Upper lobe of left lung (tissue), 6 donors: ENCODE measurements around the gene OSGIN1. TPM values are rescaled to one million over a fixed set of nuclear protein-coding genes. Genes with fewer than 3 reads are reported as not detected.
A peak's percentile ranks its signal among the peaks of the same experiment; 100 is the strongest.

ENCODE experiments used
- ATAC-seq, 2 donors: fragments of 200-7000 bp; cut with Tn5 transposase; one replicate each; pipeline ENCODE4 v1.9.1; 2022; ENCODE audit warnings: mild to moderate bottlenecking in 2 of 2, moderate library complexity in 2 of 2; ENCODE audit not compliant: low FRiP score in 2 of 2
- DNase-seq, 2 donors: peaks; one replicate each; pipeline ENCODE4 v3.0.0-alpha.2; 2019 to 2020
- H3K27ac ChIP-seq, 4 donors: fragments of 200-600 bp; sonication (generic); one replicate each; pipeline ENCODE4 v1.5.1; 2016 to 2019
- H3K27me3 ChIP-seq, 4 donors: fragments of 200-600 bp; sonication (generic); one replicate each; pipeline ENCODE4 v1.5.1; 2017 to 2019
- H3K36me3 ChIP-seq, 4 donors: fragments of 200-600 bp; sonication (generic); one replicate each; pipeline ENCODE4 v1.5.1; 2016 to 2019
- H3K4me1 ChIP-seq, 4 donors: fragments of 200-600 bp; sonication (generic); one replicate each; pipeline ENCODE4 v1.5.1; 2018 to 2019
- H3K4me3 ChIP-seq, 4 donors: fragments of 200-600 bp; sonication (generic); one replicate each; pipeline ENCODE4 v1.5.1; 2017 to 2019; ENCODE audit warnings: mild to moderate bottlenecking in 2 of 4, moderate library complexity in 1 of 4
- H3K9me3 ChIP-seq, 4 donors: fragments of 200-600 bp; sonication (generic); one replicate each; pipeline ENCODE4 v1.5.1; 2018 to 2019
- CTCF ChIP-seq, 6 experiments: fragments of 450-650 bp in 4 of 6; fragments of 200-600 bp in 2 of 6; sonication (generic) in 2 of 6; IDR thresholded peaks; one replicate each; pipeline ENCODE4 v1.5.1; 2016 to 2019; ENCODE audit warnings: antibody characterized with exemption in 6 of 6
- EP300 ChIP-seq, 4 donors: sonication (generic); formaldehyde crosslinking; IDR thresholded peaks; one replicate each; pipeline ENCODE4 v1.5.1; 2017; ENCODE audit warnings: antibody characterized with exemption in 4 of 4, control low read depth in 2 of 4
- POLR2A ChIP-seq, 4 donors: fragments of 450-650 bp; IDR thresholded peaks; one replicate each; pipeline ENCODE4 v1.5.1; 2016 to 2017; ENCODE audit warnings: antibody characterized with exemption in 4 of 4, mild to moderate bottlenecking in 2 of 4
- POLR2AphosphoS5 ChIP-seq, 2 donors: sonication (generic); formaldehyde crosslinking; IDR thresholded peaks; one replicate each; pipeline ENCODE4 v1.5.1; 2017; ENCODE audit warnings: antibody characterized with exemption in 2 of 2
- WGBS, 2 donors: methylation state at CpG; one replicate each; pipeline ENCODE4 v1.1.5; 2017 to 2018; 5-methylcytosine and 5-hydroxymethylcytosine counted together
- total RNA-seq, 6 donors: library from RNA; depleted of rRNA in 4 of 6; stranded (reverse); fragments of >200 nt in 4 of 6; gene quantifications; one replicate each; pipeline versions ENCODE4 v1.1.0 to v1.2.1, GENCODE V29; 2016 to 2021
- donor health status: DM: no; HTN: no; CAD: no; lungs with moderate emphysema.
- donor health status: DM: no; HTN: yes; CAD: no; lungs with severe emphysema.

Gene OSGIN1
- total RNA-seq, 6 donors from 2014 or later = 7.3 to 34.2 (median 16.3) TPM

DNA sequence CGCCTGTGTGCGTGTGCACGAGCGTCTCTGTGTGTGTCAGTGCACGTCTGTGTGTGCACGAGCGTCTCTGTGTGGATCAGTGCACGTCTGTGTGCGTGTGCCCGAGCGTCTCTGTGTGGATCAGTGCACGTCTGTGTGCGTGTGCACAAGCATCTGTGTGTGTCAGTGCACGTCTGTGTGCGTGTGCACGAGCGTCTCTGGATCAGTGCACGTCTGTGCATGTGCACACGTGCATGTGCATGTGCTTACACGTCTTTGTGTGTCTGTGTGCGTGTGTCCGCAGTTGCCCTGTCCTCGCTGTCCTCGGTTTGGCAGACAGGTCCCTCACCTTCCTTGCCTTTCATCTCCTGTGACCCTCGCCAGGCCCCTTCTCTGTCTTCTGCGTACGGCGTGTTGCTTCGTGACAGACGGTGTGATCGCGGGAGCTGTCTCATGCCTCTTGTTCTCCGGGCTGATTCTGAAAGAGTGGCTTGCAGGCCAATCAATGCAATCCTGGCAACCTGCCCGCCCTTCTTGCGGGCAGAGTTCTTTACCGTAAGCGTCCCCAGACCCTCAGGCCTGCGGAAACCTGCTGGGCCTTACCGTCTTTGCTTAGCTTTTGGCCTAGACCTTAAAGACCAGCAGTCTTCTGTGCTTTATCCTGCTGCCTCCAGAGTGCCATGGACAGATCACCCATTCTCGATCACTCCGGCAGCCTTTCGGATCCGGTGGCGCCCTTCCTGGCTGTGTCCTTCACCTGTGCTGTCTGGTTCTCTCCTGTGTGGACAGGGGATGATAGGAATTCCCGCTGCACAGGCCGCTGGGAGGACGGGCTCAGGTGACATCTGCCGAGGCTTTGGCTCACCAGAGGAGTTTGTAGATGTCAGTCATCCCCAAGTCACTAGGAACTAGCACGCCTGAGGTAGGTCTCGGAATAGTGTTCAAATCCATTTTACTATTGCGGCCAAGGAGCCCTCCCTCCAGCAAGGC is 35.6 kb upstream of the OSGIN1 start:
- TF ChIP-seq POLR2A (IDR thresholded peaks at IDR 0.05) = no peak
- no peak for TF ChIP-seq CTCF (IDR thresholded peaks at IDR 0.05)
- TF ChIP-seq POLR2AphosphoS5 (IDR thresholded peaks at IDR 0.05) = no peak
- TF ChIP-seq EP300 (IDR thresholded peaks at IDR 0.05) = no peak
- ATAC-seq = no peak
- no peaks in the 10 kb centered on the region for H3K9me3 ChIP-seq
- H3K4me3 ChIP-seq = no peak overlapping the region
- WGBS, 2 donors = 96 to 97% methylated on average over 47 to 51 of the region's 51 CpGs
- no peak for DNase-seq
- peaks cover 24 to 86% (median 66%) of the 10 kb centered on the region in 4 donors for H3K36me3 ChIP-seq
- no peaks in the 10 kb centered on the region for H3K27me3 ChIP-seq
- peaks cover 0 to 11% (median 6%) of the 10 kb centered on the region in 4 donors for H3K4me1 ChIP-seq
- no peak overlapping the region for H3K27ac ChIP-seq

GRCh38 chr16:83920894-83921491 is 32.0 kb upstream of the OSGIN1 start:
- no peaks in the 10 kb centered on the region for H3K4me1 ChIP-seq
- H3K9me3 ChIP-seq = no peaks in the 10 kb centered on the region
- 90 to 95% methylated on average over 2 of the region's 2 CpGs for WGBS, 2 donors
- ATAC-seq (no peak), DNase-seq (no peak)
- H3K4me3 ChIP-seq = no peak overlapping the region
- H3K27ac ChIP-seq = no peak overlapping the region
- no peaks in the 10 kb centered on the region for H3K27me3 ChIP-seq
- peaks cover 17 to 61% (median 42%) of the 10 kb centered on the region in 4 donors for H3K36me3 ChIP-seq
- TF ChIP-seq EP300 (IDR thresholded peaks at IDR 0.05) (no peak), CTCF (IDR thresholded peaks at IDR 0.05) (no peak), POLR2AphosphoS5 (IDR thresholded peaks at IDR 0.05) (no peak), POLR2A (IDR thresholded peaks at IDR 0.05) (no peak)

- no peaks in the 10 kb centered on the region for H3K27me3 ChIP-seq
- ATAC-seq = no peak
- peak in 1 of 2 donors; percentile 66 for DNase-seq
- H3K4me3 ChIP-seq = no peak overlapping the region
- 89 to 95% methylated on average over 25 to 31 of the region's 31 CpGs for WGBS, 2 donors
- peaks cover 6 to 10% (median 8%) of the 10 kb centered on the region in 4 donors for H3K4me1 ChIP-seq
- H3K9me3 ChIP-seq = no peaks in the 10 kb centered on the region
- peaks cover 7 to 36% (median 25%) of the 10 kb centered on the region in 4 donors for H3K36me3 ChIP-seq
- no peak for TF ChIP-seq CTCF (IDR thresholded peaks at IDR 0.05)
- no peak for TF ChIP-seq POLR2A (IDR thresholded peaks at IDR 0.05)
- no peak for TF ChIP-seq EP300 (IDR thresholded peaks at IDR 0.05)
- no peak for TF ChIP-seq POLR2AphosphoS5 (IDR thresholded peaks at IDR 0.05)
- H3K27ac ChIP-seq = no peak overlapping the region
Observed at GRCh38 chr16:83923581-83924365, 29.3 kb upstream of the OSGIN1 start.

GRCh38 chr16:83924686-83925085 is 28.4 kb upstream of the OSGIN1 start:
- H3K27ac ChIP-seq = no peak overlapping the region
- peaks cover 5 to 27% (median 17%) of the 10 kb centered on the region in 4 donors for H3K36me3 ChIP-seq
- H3K4me3 ChIP-seq = no peak overlapping the region
- H3K4me1 ChIP-seq = peaks cover 6 to 10% (median 8%) of the 10 kb centered on the region in 4 donors
- no peaks in the 10 kb centered on the region for H3K9me3 ChIP-seq
- TF ChIP-seq POLR2A (IDR thresholded peaks at IDR 0.05) = no peak
- no peak for TF ChIP-seq CTCF (IDR thresholded peaks at IDR 0.05)
- no peak for TF ChIP-seq EP300 (IDR thresholded peaks at IDR 0.05)
- TF ChIP-seq POLR2AphosphoS5 (IDR thresholded peaks at IDR 0.05) = no peak
- DNase-seq (no peak), ATAC-seq (no peak)
- WGBS, 2 donors = 86 to 94% methylated on average over 8 to 13 of the region's 13 CpGs
- H3K27me3 ChIP-seq = no peaks in the 10 kb centered on the region
